HepG2 (cell line): ENCODE data around the gene NEAT1. TPM values are rescaled to one million over a fixed set of nuclear protein-coding genes. Genes with fewer than 3 reads are reported as not detected.

Experiments
- ATAC-seq: fragments of 200-7000 bp; cut with Tn5 transposase; 3 replicates; pipeline ENCODE4 v1.9.1; 2020; ENCODE audit warnings: mild to moderate bottlenecking, moderate library complexity
- BruUV-seq: library from RNA; stranded (reverse); fragments of 400-500 nt; replicated peaks from 2 replicates; lab custom pipeline; 2021; lab: Mats Ljungman, UMichigan
- CTCF ChIA-PET: fragments of 300-600 bp; formaldehyde crosslinking; extraction: SDS; loops from one replicate; lab custom pipeline; 2021; ENCODE audit warnings: low total read pairs, inconsistent platforms, low intra/inter-chr PET ratio; lab: Yijun Ruan, JAX
- POLR2A ChIA-PET: fragments of 350-600 bp; sonication (Branson Sonifier 250); formaldehyde crosslinking; loops from one replicate; lab custom pipeline; 2020; ENCODE audit warnings: antibody characterized with exemption, inconsistent platforms; lab: Yijun Ruan, JAX
- DNase-seq: peaks from one replicate; pipeline ENCODE4 v3.0.0-alpha.2; 2015; ENCODE audit warnings: low spot score
- FAIRE-seq: peaks from 3 replicates; lab custom pipeline; 2011; peaks lifted over from hg19 to GRCh38; lab: Jason Lieb, UNC
- H2AFZ ChIP-seq: one replicate; pipeline ENCODE4 v1.6.1; 2011; ENCODE audit warnings: low read length, inconsistent platforms
- H3K27ac ChIP-seq: fragments of 300-600 bp; 3 replicates; pipeline ENCODE4 v1.8.0; 2011; ENCODE audit warnings: mixed run types, mild to moderate bottlenecking, mixed read lengths, low read length, inconsistent platforms; ENCODE audit not compliant: insufficient read depth; ENCODE audit errors: extremely low read length
- H3K27me3 ChIP-seq, 2 experiments: fragments of 200-600 bp in 1 of 2; 2 replicates in 1 of 2; 3 replicates in 1 of 2; pipeline versions ENCODE4 v1.6.0 to v1.8.0; 2011; ENCODE audit warnings: low read length in 2 of 2, mild to moderate bottlenecking in 2 of 2, moderate library complexity in 2 of 2, inconsistent platforms in 1 of 2; ENCODE audit not compliant: insufficient read depth in 2 of 2, control insufficient read depth in 1 of 2
- H3K36me3 ChIP-seq, 2 experiments: fragments of 200-600 bp in 1 of 2; replicated peaks in 1 of 2; 2 replicates in 1 of 2; 3 replicates in 1 of 2; pipeline versions ENCODE4 v1.5.1 to v1.8.0; 2011; ENCODE audit warnings: low read length in 2 of 2, inconsistent platforms in 1 of 2; ENCODE audit not compliant: insufficient read depth in 2 of 2, control insufficient read depth in 1 of 2
- H3K4me1 ChIP-seq: 2 replicates; pipeline ENCODE4 v1.5.1; 2012; ENCODE audit warnings: low read length, inconsistent platforms; ENCODE audit not compliant: insufficient read depth
- H3K4me2 ChIP-seq: 2 replicates; pipeline ENCODE4 v1.6.0; 2011; ENCODE audit warnings: low read depth, low read length, inconsistent platforms
- H3K4me3 ChIP-seq, 3 experiments: fragments of 200-600 bp in 1 of 3; sonication (generic), shearing (Covaris generic) in 1 of 3; replicated peaks in 1 of 3; 2 replicates each; pipeline ENCODE4 v1.5.1; 2011 to 2016; ENCODE audit warnings: low read length in 3 of 3, inconsistent platforms in 2 of 3, low read depth in 2 of 3, mild to moderate bottlenecking in 2 of 3, control low read depth in 1 of 3, mixed read lengths in 1 of 3; ENCODE audit not compliant: insufficient read depth in 1 of 3
- H3K79me2 ChIP-seq: one replicate; pipeline ENCODE4 v1.6.1; 2011; ENCODE audit warnings: low read length, inconsistent platforms; ENCODE audit not compliant: insufficient read depth
- H3K9ac ChIP-seq: 2 replicates; pipeline ENCODE4 v1.6.0; 2011; ENCODE audit warnings: mild to moderate bottlenecking, low read depth, low read length, inconsistent platforms; ENCODE audit not compliant: insufficient read depth
- H3K9me3 ChIP-seq: 2 replicates; pipeline ENCODE4 v1.5.1; 2012; ENCODE audit warnings: mild to moderate bottlenecking, low read length
- H4K20me1 ChIP-seq: 2 replicates; pipeline ENCODE4 v1.6.0; 2011; ENCODE audit warnings: inconsistent platforms, mild to moderate bottlenecking, low read length, moderate library complexity; ENCODE audit not compliant: insufficient read depth
- ARNT ChIP-seq: fragments of 450-650 bp; IDR thresholded peaks from 2 replicates; pipeline ENCODE4 v1.6.1; 2017
- MED13 ChIP-seq: sonication (generic); formaldehyde crosslinking; IDR thresholded peaks from 2 replicates; pipeline ENCODE4 v1.5.0; 2020; ENCODE audit warnings: missing genetic modification reagents
- SALL2 ChIP-seq: sonication (generic); formaldehyde crosslinking; IDR thresholded peaks from 2 replicates; pipeline ENCODE4 v1.8.1; 2023; ENCODE audit warnings: mild to moderate bottlenecking, missing genetic modification reagents, inconsistent platforms
- SAP130 ChIP-seq: IDR thresholded peaks from 2 replicates; pipeline ENCODE4 v1.6.1; 2016; ENCODE audit warnings: low read depth
- ZFAT ChIP-seq: sonication (generic); formaldehyde crosslinking; conservative IDR thresholded peaks from 2 replicates; pipeline ENCODE4 v1.8.1; 2023; ENCODE audit warnings: missing genetic modification reagents, inconsistent platforms
- ZNF232 ChIP-seq: sonication (generic); formaldehyde crosslinking; IDR thresholded peaks from 2 replicates; pipeline ENCODE4 v1.4.0; 2020; ENCODE audit warnings: missing genetic modification reagents, borderline replicate concordance
- ZNF431 ChIP-seq: sonication (generic); formaldehyde crosslinking; IDR thresholded peaks from 2 replicates; pipeline ENCODE4 v1.9.0; 2022; ENCODE audit warnings: missing genetic modification reagents, low read depth, mild to moderate bottlenecking, borderline replicate concordance
- ZNF589 ChIP-seq: sonication (generic); formaldehyde crosslinking; conservative IDR thresholded peaks from 2 replicates; pipeline ENCODE4 v1.8.0; 2022; ENCODE audit warnings: mild to moderate bottlenecking, moderate library complexity, missing genetic modification reagents
- ZNF749 ChIP-seq: sonication (generic); formaldehyde crosslinking; IDR thresholded peaks from 2 replicates; pipeline ENCODE4 v1.8.0; 2022; ENCODE audit warnings: mild to moderate bottlenecking, missing genetic modification reagents, moderate library complexity, borderline replicate concordance
- WGBS: methylation state at CpG from one replicate; pipeline ENCODE4 v1.1.6; 2017; ENCODE audit warnings: low lambda C conversion rate; 5-methylcytosine and 5-hydroxymethylcytosine counted together
- in situ Hi-C: cut with HindIII; loops from 2 replicates; pipeline ENCODE4 v1.10.0; 2017; ENCODE audit warnings: low pct_unique_long_range_greater_than_20kb; ENCODE audit not compliant: extremely low pct_ligation_motif_present
- intact Hi-C: fragments of 100-400 bp; cut with micrococcal nuclease; formaldehyde crosslinking; loops from one replicate; pipeline ENCODE4 v1.10.0; 2022; ENCODE audit not compliant: unreplicated experiment
- polyA plus RNA-seq, 8 experiments: library from polyadenylated mRNA; depleted of rRNA in 3 of 8; stranded (reverse) in 7 of 8; unstranded in 1 of 8; fragments of >200 nt; fragmentation: Illumina TruSeq in 4 of 8; extraction: Trizol in 4 of 8; gene quantifications; 2 replicates each; pipeline versions ENCODE4 v1.2.1 to v1.2.3, GENCODE V29; 2011 to 2016; ENCODE audit warnings: low read depth in 4 of 8, missing spikeins in 1 of 8, mixed read lengths in 1 of 8; ENCODE audit not compliant: insufficient read depth in 1 of 8
- total RNA-seq, 5 experiments: library from RNA; depleted of rRNA; stranded (reverse); fragments of >200 nt; fragmentation: Illumina TruSeq; extraction: Trizol; gene quantifications; 2 replicates each; pipeline ENCODE4 v1.2.3, GENCODE V29; 2016; ENCODE audit warnings: low read depth in 1 of 5
- TF ChIP-seq, protein P1 (sequence below): sonication (generic); formaldehyde crosslinking; IDR thresholded peaks from 2 replicates; pipeline ENCODE4 v1.9.0; 2021; ENCODE audit warnings: missing genetic modification reagents, borderline replicate concordance
- TF ChIP-seq, protein P2 (sequence below): sonication (generic); formaldehyde crosslinking; IDR thresholded peaks from 2 replicates; pipeline ENCODE4 v1.5.1; 2020; ENCODE audit warnings: missing genetic modification reagents, mild to moderate bottlenecking, borderline replicate concordance

Gene NEAT1
- total and polyA plus RNA-seq, 2 of the 13 experiments (the other 11 are each of a cell fraction or from before 2014, with no cell fraction given), result 20.5 to 41.2 TPM

DNA sequence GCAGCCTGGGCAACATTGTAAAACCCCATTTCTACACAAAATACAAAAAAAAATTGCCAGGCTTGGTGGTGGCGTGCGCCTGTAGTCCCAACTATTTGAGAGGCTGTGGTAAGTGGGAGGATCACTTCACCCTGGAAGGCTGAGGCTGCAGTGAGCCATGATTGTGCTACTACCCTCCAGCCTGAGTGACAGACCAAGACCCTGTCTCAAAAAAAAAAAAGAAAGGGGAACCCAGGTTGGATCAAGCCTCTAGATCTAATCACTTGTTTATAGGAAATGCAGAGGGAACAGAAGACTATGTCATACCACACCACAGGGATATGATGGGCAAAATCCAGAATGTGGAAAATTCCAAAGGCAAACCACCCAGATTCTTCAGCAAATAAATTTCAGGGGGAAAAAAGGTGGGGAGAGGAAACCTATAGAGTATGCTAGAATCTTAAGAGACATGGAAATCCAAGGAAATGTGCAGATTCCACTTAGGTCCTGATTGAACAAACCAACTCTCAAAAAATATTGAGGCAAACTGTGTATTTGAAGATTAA is 59.8 kb downstream of the NEAT1 start:
- H3K9me3 ChIP-seq, result no peaks in the 10 kb centered on the region
- ATAC-seq, result no peak
- no TSS peak for BruUV-seq
- intact Hi-C loops (no loop called here), in situ Hi-C loops (no loop called here)
- H3K79me2 ChIP-seq, result peaks cover 5% of the 10 kb centered on the region
- no peaks in the 10 kb centered on the region for H3K27me3 ChIP-seq
- H3K36me3 ChIP-seq, result no peaks in the 10 kb centered on the region
- FAIRE-seq, result no peak
- H2AFZ ChIP-seq, result no peak overlapping the region
- H3K4me1 ChIP-seq, result peaks cover 79% of the 10 kb centered on the region
- ChIA-PET CTCF (no interaction called here), POLR2A (interaction anchor here (0.9 to 17.5 kb wide), 3 partner anchors 15 to 124 kb away, joined by 3 to 1590 read pairs (median 545); partner anchors contain the start of gene MALAT1)
- H4K20me1 ChIP-seq, result no peaks in the 10 kb centered on the region
- no peak overlapping the region for H3K9ac ChIP-seq
- WGBS, result 97% methylated on average over 2 of the region's 2 CpGs
- TF ChIP-seq, protein P1, sequence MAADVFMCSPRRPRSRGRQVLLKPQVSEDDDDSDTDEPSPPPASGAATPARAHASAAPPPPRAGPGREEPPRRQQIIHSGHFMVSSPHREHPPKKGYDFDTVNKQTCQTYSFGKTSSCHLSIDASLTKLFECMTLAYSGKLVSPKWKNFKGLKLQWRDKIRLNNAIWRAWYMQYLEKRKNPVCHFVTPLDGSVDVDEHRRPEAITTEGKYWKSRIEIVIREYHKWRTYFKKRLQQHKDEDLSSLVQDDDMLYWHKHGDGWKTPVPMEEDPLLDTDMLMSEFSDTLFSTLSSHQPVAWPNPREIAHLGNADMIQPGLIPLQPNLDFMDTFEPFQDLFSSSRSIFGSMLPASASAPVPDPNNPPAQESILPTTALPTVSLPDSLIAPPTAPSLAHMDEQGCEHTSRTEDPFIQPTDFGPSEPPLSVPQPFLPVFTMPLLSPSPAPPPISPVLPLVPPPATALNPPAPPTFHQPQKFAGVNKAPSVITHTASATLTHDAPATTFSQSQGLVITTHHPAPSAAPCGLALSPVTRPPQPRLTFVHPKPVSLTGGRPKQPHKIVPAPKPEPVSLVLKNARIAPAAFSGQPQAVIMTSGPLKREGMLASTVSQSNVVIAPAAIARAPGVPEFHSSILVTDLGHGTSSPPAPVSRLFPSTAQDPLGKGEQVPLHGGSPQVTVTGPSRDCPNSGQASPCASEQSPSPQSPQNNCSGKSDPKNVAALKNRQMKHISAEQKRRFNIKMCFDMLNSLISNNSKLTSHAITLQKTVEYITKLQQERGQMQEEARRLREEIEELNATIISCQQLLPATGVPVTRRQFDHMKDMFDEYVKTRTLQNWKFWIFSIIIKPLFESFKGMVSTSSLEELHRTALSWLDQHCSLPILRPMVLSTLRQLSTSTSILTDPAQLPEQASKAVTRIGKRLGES (CRISPR knock-in tag), result no peak
- TF ChIP-seq SALL2 (CRISPR knock-in tag) (no peak), MED13 (no peak), ZNF749 (CRISPR knock-in tag) (no peak), SAP130 (CRISPR knock-in tag) (no peak), ARNT (no peak), ZFAT (CRISPR knock-in tag) (no peak), ZNF589 (CRISPR knock-in tag) (no peak), ZNF431 (CRISPR knock-in tag) (no peak), ZNF232 (CRISPR knock-in tag) (no peak)
- TF ChIP-seq, protein P2, sequence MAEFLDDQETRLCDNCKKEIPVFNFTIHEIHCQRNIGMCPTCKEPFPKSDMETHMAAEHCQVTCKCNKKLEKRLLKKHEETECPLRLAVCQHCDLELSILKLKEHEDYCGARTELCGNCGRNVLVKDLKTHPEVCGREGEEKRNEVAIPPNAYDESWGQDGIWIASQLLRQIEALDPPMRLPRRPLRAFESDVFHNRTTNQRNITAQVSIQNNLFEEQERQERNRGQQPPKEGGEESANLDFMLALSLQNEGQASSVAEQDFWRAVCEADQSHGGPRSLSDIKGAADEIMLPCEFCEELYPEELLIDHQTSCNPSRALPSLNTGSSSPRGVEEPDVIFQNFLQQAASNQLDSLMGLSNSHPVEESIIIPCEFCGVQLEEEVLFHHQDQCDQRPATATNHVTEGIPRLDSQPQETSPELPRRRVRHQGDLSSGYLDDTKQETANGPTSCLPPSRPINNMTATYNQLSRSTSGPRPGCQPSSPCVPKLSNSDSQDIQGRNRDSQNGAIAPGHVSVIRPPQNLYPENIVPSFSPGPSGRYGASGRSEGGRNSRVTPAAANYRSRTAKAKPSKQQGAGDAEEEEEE, result no peak
- H3K4me2 ChIP-seq, result no peak overlapping the region
- no peak overlapping the region for H3K4me3 ChIP-seq
- H3K27ac ChIP-seq, result no peak overlapping the region
- no peak for DNase-seq
